WTC11 (cell line): ENCODE data around the gene ANO4. TPM values are rescaled to one million over a fixed set of nuclear protein-coding genes. Genes with fewer than 3 reads are reported as not detected.

ENCODE experiments used
- ATAC-seq: fragments of 200-7000 bp; cut with Tn5 transposase; 2 replicates; pipeline ENCODE4 v1.10.0; 2021; ENCODE audit warnings: mild to moderate bottlenecking, moderate library complexity
- CTCF ChIA-PET: fragments of 300-600 bp; sonication (Branson Sonifier 250); formaldehyde crosslinking; loops from one replicate; lab custom pipeline; 2021; ENCODE audit warnings: antibody characterized with exemption; lab: Charles Lee
- POLR2A ChIA-PET: fragments of 350-600 bp; sonication (Branson Sonifier 250); formaldehyde crosslinking; loops from one replicate; lab custom pipeline; 2021; ENCODE audit warnings: antibody characterized with exemption; lab: Charles Lee
- DNase-seq: peaks from one replicate; pipeline ENCODE4 v3.0.0; 2021; ENCODE audit warnings: low spot score
- H3K27ac Mint-ChIP-seq: 2 replicates; pipeline ENCODE4 v1.8.0; 2021; ENCODE audit warnings: mixed read lengths
- H3K27me3 Mint-ChIP-seq: 2 replicates; pipeline ENCODE4 v1.8.0; 2021; ENCODE audit warnings: low read depth, mild to moderate bottlenecking, moderate library complexity, mixed read lengths
- H3K36me3 Mint-ChIP-seq: 2 replicates; pipeline ENCODE4 v1.8.0; 2021; ENCODE audit warnings: mixed read lengths
- H3K4me1 Mint-ChIP-seq: 2 replicates; pipeline ENCODE4 v1.8.0; 2022; ENCODE audit warnings: mixed read lengths
- H3K4me3 Mint-ChIP-seq: 2 replicates; pipeline ENCODE4 v1.8.0; 2021; ENCODE audit warnings: mild to moderate bottlenecking, moderate library complexity, mixed read lengths
- H3K9me3 Mint-ChIP-seq: 2 replicates; pipeline ENCODE4 v1.8.0; 2021; ENCODE audit warnings: mixed read lengths
- ATF1 ChIP-seq: sonication (generic); formaldehyde crosslinking; IDR thresholded peaks from 2 replicates; pipeline ENCODE4 v1.8.1; 2023; ENCODE audit warnings: mild to moderate bottlenecking, moderate library complexity, missing genetic modification reagents
- FOXK1 ChIP-seq: sonication (generic); formaldehyde crosslinking; IDR thresholded peaks from 2 replicates; pipeline ENCODE4 v1.8.0; 2022; ENCODE audit warnings: mild to moderate bottlenecking, moderate library complexity, missing genetic modification reagents
- GABPB1 ChIP-seq: sonication (generic); formaldehyde crosslinking; IDR thresholded peaks from 2 replicates; pipeline ENCODE4 v1.8.1; 2023; ENCODE audit warnings: mild to moderate bottlenecking, missing genetic modification reagents
- GRHL2 ChIP-seq: fragments of 250-450 bp; sonication (Bioruptor Pico); IDR thresholded peaks from 2 replicates; pipeline ENCODE4 v1.8.0; 2022; ENCODE audit warnings: mild to moderate bottlenecking, moderate library complexity; ENCODE audit not compliant: insufficient replicate concordance, severe bottlenecking
- HMGA2 ChIP-seq: fragments of 250-450 bp; sonication (Bioruptor Pico); IDR thresholded peaks from 2 replicates; pipeline ENCODE4 v1.4.0; 2021; ENCODE audit warnings: mild to moderate bottlenecking, moderate library complexity
- IRF2 ChIP-seq: sonication (generic); formaldehyde crosslinking; IDR thresholded peaks from 2 replicates; pipeline ENCODE4 v1.8.0; 2022; ENCODE audit warnings: low read depth, missing genetic modification reagents, borderline replicate concordance
- JAZF1 ChIP-seq: fragments of 250-450 bp; sonication (Bioruptor Pico); IDR thresholded peaks from 2 replicates; pipeline ENCODE4 v1.9.0; 2021; ENCODE audit warnings: moderate library complexity, mild to moderate bottlenecking, inconsistent platforms
- KAT7 ChIP-seq: sonication (generic); formaldehyde crosslinking; IDR thresholded peaks from 2 replicates; pipeline ENCODE4 v1.8.1; 2023; ENCODE audit warnings: missing genetic modification reagents, mild to moderate bottlenecking, borderline replicate concordance
- MLX ChIP-seq: sonication (generic); formaldehyde crosslinking; IDR thresholded peaks from 2 replicates; pipeline ENCODE4 v1.8.1; 2023; ENCODE audit warnings: mild to moderate bottlenecking, missing genetic modification reagents, moderate library complexity
- MXD4 ChIP-seq: fragments of 250-450 bp; sonication (Bioruptor Pico); IDR thresholded peaks from 2 replicates; pipeline ENCODE4 v1.8.0; 2021; ENCODE audit warnings: mild to moderate bottlenecking, moderate library complexity, borderline replicate concordance
- MYBL2 ChIP-seq: sonication (generic); formaldehyde crosslinking; IDR thresholded peaks from 2 replicates; pipeline ENCODE4 v1.8.1; 2023; ENCODE audit warnings: mild to moderate bottlenecking, moderate library complexity, missing genetic modification reagents
- NFYB ChIP-seq: sonication (generic); formaldehyde crosslinking; conservative IDR thresholded peaks from 2 replicates; pipeline ENCODE4 v1.8.0; 2022; ENCODE audit warnings: low read depth, missing genetic modification reagents
- NR1H2 ChIP-seq: sonication (generic); formaldehyde crosslinking; IDR thresholded peaks from 2 replicates; pipeline ENCODE4 v1.9.0; 2021; ENCODE audit warnings: mild to moderate bottlenecking, moderate library complexity, missing genetic modification reagents
- PRRX2 ChIP-seq: fragments of 250-450 bp; sonication (Bioruptor Pico); IDR thresholded peaks from 2 replicates; pipeline ENCODE4 v1.8.0; 2021; ENCODE audit warnings: mild to moderate bottlenecking
- RELA ChIP-seq: sonication (generic); formaldehyde crosslinking; IDR thresholded peaks from 2 replicates; pipeline ENCODE4 v1.8.1; 2022; ENCODE audit warnings: missing genetic modification reagents, mild to moderate bottlenecking, borderline replicate concordance
- RORB ChIP-seq: fragments of 250-450 bp; sonication (Bioruptor Pico); IDR thresholded peaks from 2 replicates; pipeline ENCODE4 v1.9.0; 2021; ENCODE audit warnings: mild to moderate bottlenecking
- SMAD4 ChIP-seq: sonication (generic); formaldehyde crosslinking; IDR thresholded peaks from 2 replicates; pipeline ENCODE4 v1.8.0; 2022; ENCODE audit warnings: mild to moderate bottlenecking, missing genetic modification reagents
- SP1 ChIP-seq: sonication (generic); formaldehyde crosslinking; conservative IDR thresholded peaks from 2 replicates; pipeline ENCODE4 v1.8.1; 2022; ENCODE audit warnings: missing genetic modification reagents
- TCF7 ChIP-seq: sonication (generic); formaldehyde crosslinking; IDR thresholded peaks from 2 replicates; pipeline ENCODE4 v1.8.0; 2022; ENCODE audit warnings: mild to moderate bottlenecking, low read depth, missing genetic modification reagents, moderate library complexity
- TEAD1 ChIP-seq: sonication (generic); formaldehyde crosslinking; IDR thresholded peaks from 2 replicates; pipeline ENCODE4 v1.8.0; 2022; ENCODE audit warnings: mild to moderate bottlenecking, missing genetic modification reagents
- ZNF263 ChIP-seq: sonication (generic); formaldehyde crosslinking; IDR thresholded peaks from 2 replicates; pipeline ENCODE4 v1.8.1; 2022; ENCODE audit warnings: low read depth, mild to moderate bottlenecking, moderate library complexity, missing genetic modification reagents
- ZNF416 ChIP-seq: fragments of 250-450 bp; sonication (Bioruptor Pico); IDR thresholded peaks from 2 replicates; pipeline ENCODE4 v1.9.0; 2021; ENCODE audit warnings: mild to moderate bottlenecking, inconsistent platforms
- ZNF512 ChIP-seq: sonication (generic); formaldehyde crosslinking; IDR thresholded peaks from 2 replicates; pipeline ENCODE4 v1.8.1; 2022; ENCODE audit warnings: missing genetic modification reagents, borderline replicate concordance
- ZNF671 ChIP-seq: fragments of 250-450 bp; sonication (Bioruptor Pico); IDR thresholded peaks from 2 replicates; pipeline ENCODE4 v1.8.0; 2021; ENCODE audit warnings: mild to moderate bottlenecking
- total RNA-seq: library from RNA; stranded (reverse); gene quantifications from 3 replicates; pipeline ENCODE4 v1.2.3, GENCODE V29; 2021
- TF ChIP-seq, protein P1 (sequence below): sonication (generic); formaldehyde crosslinking; conservative IDR thresholded peaks from 2 replicates; pipeline ENCODE4 v1.8.1; 2023; ENCODE audit warnings: mild to moderate bottlenecking, low read depth, missing genetic modification reagents, moderate library complexity
- TF ChIP-seq, protein P2 (sequence below): sonication (generic); formaldehyde crosslinking; IDR thresholded peaks from 2 replicates; pipeline ENCODE4 v1.8.0; 2022; ENCODE audit warnings: mild to moderate bottlenecking, missing genetic modification reagents
- TF ChIP-seq, protein P3 (sequence below): fragments of 250-450 bp; sonication (Bioruptor Pico); IDR thresholded peaks from 2 replicates; pipeline ENCODE4 v1.8.0; 2021; ENCODE audit warnings: mild to moderate bottlenecking
- TF ChIP-seq, protein P4 (sequence below): fragments of 250-450 bp; sonication (Bioruptor Pico); IDR thresholded peaks from 2 replicates; pipeline ENCODE4 v1.9.0; 2021; ENCODE audit warnings: mild to moderate bottlenecking

Gene ANO4
- total RNA-seq, 1 experiment from 2014 or later: 2.6 TPM

DNA sequence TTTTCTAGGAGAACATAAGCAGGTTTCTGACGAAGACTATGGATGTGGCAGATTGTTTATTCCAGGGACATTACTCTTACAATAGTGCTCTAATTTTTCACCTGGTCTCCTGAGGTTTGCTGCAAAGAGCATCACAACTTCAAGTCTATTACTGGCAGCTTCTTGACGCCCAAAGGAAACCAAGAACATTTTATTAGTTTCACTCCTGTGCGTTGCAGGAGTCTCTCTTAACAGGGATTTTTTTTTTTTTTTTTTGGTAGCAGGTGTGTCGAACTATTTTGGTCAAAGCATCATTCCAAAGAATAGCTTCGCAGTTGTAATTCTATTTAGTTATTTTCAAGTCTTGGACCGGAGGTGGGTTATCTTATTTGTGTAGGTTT lies 1.2 kb downstream of the ANO4 start:
- no peaks in the 10 kb centered on the region for H3K9me3 Mint-ChIP-seq
- no peak overlapping the region for H3K4me3 Mint-ChIP-seq
- DNase-seq: no peak
- H3K27me3 Mint-ChIP-seq: peaks cover 14% of the 10 kb centered on the region
- no peak for ATAC-seq
- H3K36me3 Mint-ChIP-seq: no peaks in the 10 kb centered on the region
- ChIA-PET CTCF (interaction anchor here (0.7 kb wide), 1 partner anchor 124 kb away, joined by 3 read pairs; no protein-coding TSS in a partner anchor), POLR2A (no interaction called here)
- TF ChIP-seq ZNF416 (CRISPR knock-in tag) (no peak), ZNF671 (CRISPR knock-in tag) (no peak), TEAD1 (CRISPR knock-in tag) (no peak), GABPB1 (CRISPR knock-in tag) (no peak), ZNF263 (CRISPR knock-in tag) (no peak), MXD4 (no peak), GRHL2 (no peak)
- TF ChIP-seq, protein P1, sequence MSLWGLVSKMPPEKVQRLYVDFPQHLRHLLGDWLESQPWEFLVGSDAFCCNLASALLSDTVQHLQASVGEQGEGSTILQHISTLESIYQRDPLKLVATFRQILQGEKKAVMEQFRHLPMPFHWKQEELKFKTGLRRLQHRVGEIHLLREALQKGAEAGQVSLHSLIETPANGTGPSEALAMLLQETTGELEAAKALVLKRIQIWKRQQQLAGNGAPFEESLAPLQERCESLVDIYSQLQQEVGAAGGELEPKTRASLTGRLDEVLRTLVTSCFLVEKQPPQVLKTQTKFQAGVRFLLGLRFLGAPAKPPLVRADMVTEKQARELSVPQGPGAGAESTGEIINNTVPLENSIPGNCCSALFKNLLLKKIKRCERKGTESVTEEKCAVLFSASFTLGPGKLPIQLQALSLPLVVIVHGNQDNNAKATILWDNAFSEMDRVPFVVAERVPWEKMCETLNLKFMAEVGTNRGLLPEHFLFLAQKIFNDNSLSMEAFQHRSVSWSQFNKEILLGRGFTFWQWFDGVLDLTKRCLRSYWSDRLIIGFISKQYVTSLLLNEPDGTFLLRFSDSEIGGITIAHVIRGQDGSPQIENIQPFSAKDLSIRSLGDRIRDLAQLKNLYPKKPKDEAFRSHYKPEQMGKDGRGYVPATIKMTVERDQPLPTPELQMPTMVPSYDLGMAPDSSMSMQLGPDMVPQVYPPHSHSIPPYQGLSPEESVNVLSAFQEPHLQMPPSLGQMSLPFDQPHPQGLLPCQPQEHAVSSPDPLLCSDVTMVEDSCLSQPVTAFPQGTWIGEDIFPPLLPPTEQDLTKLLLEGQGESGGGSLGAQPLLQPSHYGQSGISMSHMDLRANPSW: no peak
- peaks cover 53% of the 10 kb centered on the region for H3K4me1 Mint-ChIP-seq
- no peak overlapping the region for H3K27ac Mint-ChIP-seq

- Mint-ChIP-seq H3K4me3 (no peak overlapping the region), H3K27ac (no peak overlapping the region), H3K9me3 (no peaks in the 10 kb centered on the region), H3K4me1 (peaks cover 60% of the 10 kb centered on the region), H3K36me3 (no peaks in the 10 kb centered on the region), H3K27me3 (peaks cover 14% of the 10 kb centered on the region)
- CTCF ChIA-PET: no interaction called here
- TF ChIP-seq JAZF1 (no peak), TCF7 (no peak), ZNF671 (CRISPR knock-in tag) (no peak), PRRX2 (no peak), ATF1 (CRISPR knock-in tag) (no peak), RELA (no peak), MYBL2 (no peak), FOXK1 (CRISPR knock-in tag) (no peak), NR1H2 (CRISPR knock-in tag) (no peak), NFYB (CRISPR knock-in tag) (no peak), RORB (CRISPR knock-in tag) (no peak), ZNF263 (CRISPR knock-in tag) (no peak), SMAD4 (no peak), HMGA2 (CRISPR knock-in tag) (no peak)
- TF ChIP-seq, protein P2, sequence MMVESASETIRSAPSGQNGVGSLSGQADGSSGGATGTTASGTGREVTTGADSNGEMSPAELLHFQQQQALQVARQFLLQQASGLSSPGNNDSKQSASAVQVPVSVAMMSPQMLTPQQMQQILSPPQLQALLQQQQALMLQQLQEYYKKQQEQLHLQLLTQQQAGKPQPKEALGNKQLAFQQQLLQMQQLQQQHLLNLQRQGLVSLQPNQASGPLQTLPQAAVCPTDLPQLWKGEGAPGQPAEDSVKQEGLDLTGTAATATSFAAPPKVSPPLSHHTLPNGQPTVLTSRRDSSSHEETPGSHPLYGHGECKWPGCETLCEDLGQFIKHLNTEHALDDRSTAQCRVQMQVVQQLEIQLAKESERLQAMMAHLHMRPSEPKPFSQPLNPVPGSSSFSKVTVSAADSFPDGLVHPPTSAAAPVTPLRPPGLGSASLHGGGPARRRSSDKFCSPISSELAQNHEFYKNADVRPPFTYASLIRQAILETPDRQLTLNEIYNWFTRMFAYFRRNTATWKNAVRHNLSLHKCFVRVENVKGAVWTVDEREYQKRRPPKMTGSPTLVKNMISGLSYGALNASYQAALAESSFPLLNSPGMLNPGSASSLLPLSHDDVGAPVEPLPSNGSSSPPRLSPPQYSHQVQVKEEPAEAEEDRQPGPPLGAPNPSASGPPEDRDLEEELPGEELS (CRISPR knock-in tag): no peak
- POLR2A ChIA-PET: no interaction called here
- ATAC-seq: no peak
- no peak for DNase-seq
Observed at GRCh38 chr12:100796621-100797020, 2.0 kb downstream of the ANO4 start.

- no peak overlapping the region for H3K27ac Mint-ChIP-seq
- H3K4me1 Mint-ChIP-seq: peaks cover 62% of the 10 kb centered on the region
- DNase-seq (no peak), ATAC-seq (no peak)
- CTCF ChIA-PET: no interaction called here
- POLR2A ChIA-PET: no interaction called here
- peaks cover 14% of the 10 kb centered on the region for H3K27me3 Mint-ChIP-seq
- no peaks in the 10 kb centered on the region for H3K36me3 Mint-ChIP-seq
- no peaks in the 10 kb centered on the region for H3K9me3 Mint-ChIP-seq
- H3K4me3 Mint-ChIP-seq: no peak overlapping the region
- TF ChIP-seq, protein P3, sequence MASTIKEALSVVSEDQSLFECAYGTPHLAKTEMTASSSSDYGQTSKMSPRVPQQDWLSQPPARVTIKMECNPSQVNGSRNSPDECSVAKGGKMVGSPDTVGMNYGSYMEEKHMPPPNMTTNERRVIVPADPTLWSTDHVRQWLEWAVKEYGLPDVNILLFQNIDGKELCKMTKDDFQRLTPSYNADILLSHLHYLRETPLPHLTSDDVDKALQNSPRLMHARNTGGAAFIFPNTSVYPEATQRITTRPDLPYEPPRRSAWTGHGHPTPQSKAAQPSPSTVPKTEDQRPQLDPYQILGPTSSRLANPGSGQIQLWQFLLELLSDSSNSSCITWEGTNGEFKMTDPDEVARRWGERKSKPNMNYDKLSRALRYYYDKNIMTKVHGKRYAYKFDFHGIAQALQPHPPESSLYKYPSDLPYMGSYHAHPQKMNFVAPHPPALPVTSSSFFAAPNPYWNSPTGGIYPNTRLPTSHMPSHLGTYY (CRISPR knock-in tag): no peak
- TF ChIP-seq IRF2 (CRISPR knock-in tag) (no peak), ZNF512 (no peak), GABPB1 (CRISPR knock-in tag) (no peak), KAT7 (CRISPR knock-in tag) (no peak), ZNF671 (CRISPR knock-in tag) (no peak), SMAD4 (no peak), SP1 (CRISPR knock-in tag) (no peak), MLX (CRISPR knock-in tag) (no peak)
- TF ChIP-seq, protein P4, sequence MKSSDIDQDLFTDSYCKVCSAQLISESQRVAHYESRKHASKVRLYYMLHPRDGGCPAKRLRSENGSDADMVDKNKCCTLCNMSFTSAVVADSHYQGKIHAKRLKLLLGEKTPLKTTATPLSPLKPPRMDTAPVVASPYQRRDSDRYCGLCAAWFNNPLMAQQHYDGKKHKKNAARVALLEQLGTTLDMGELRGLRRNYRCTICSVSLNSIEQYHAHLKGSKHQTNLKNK (CRISPR knock-in tag): no peak
Observed at GRCh38 chr12:100797246-100797645, 2.7 kb downstream of the ANO4 start.
